Inflammatory macrophage treated with lipopolysaccharide for 1 hour (primary cell): Measurements from ENCODE around the gene INPP5K.
"Not testable (repeated sequence)": the region's sequence is repeated elsewhere in the genome, so short reads cannot be mapped to it uniquely, and the experiment has no call there.

Source experiments
- DNase-seq, 2 donors: peaks; one replicate each; pipeline ENCODE4 v3.0.0-alpha.2; 2020 to 2022

Gene INPP5K

GRCh38 chr17:1516388-1517161 lies at the start of gene INPP5K:
INPP5K (minus strand) TSS chr17:1516612; CDS start chr17:1516499, 113 bp downstream.
- DNase-seq: peak; percentile 98

DNA sequence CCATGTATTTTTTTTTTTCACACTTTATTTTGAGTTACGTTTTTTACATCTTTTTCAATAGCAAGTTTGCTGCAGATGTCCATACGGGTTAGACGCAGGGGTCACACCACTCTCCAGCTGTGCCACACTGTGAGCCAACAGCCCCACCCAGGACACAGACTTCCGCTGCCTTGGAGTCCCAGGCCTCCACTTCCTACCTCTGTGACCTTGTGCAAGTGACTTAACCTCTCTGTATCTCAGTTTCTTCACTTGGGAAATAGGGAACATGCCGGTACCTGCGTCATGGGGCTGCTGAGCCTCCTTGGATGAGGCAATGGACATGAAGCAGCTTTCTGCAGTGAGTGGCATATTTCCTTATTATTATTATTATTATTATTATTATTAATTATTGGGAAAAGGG lies 49.5 kb upstream of the INPP5K start:
- peak in 1 of 2 donors; percentile 63 for DNase-seq

DNA sequence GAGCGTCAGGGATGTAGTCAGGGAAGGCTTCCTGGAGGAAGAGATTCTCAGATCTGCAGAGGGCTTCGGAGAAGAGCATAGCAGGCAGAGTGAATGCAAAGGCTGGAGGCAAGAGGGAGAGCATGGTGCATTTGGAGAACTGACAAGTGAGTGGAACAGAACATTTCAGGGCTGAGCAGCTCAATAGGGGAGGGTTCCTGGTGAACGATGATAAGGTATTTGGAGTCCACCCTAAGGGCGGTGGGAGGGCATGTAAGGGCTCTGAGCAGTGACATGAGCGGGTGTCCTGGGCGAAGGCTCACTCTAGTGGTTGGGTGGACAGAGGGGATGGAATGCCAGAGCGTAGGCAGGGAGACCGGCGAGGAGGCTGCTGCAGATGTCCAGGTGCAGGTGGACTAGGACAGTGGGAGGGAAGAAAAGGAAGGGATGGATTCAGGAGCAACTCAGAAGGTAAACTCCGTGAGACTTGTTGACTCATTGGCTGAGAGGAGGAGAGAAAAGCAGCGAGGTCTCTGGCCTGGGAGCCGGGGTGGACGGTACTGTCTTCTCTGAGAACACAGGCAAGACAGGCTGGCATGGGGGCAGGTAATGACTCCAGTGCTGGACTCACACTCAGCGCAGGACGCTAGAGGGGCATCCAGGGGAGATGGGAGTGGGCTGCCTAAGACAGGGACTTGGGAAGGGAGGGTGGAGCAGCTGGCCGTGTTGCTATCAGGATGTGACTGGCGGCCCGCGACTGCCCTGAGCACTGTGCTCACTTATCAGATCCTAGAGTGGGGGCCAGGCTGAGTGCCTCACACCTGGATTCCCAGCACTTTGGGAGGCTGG lies 47.6 kb upstream of the INPP5K start:
- no peak for DNase-seq

DNA sequence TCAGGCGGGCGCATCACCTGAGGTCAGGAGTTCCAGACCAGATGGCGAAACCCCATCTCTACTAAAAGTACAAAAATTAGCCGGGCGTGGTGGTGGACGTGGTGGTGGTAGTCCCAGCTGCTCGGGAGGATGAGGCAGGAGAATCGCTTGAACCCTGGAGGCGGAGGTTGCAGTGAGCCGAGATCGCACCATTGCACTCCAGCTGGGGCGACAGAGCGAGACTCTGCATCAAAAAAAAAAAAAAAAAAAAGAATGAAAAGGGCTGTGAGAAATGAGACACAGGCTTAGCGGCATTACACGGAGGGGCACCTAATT lies 47.0 kb upstream of the INPP5K start:
- DNase-seq: not testable (repeated sequence)

DNA sequence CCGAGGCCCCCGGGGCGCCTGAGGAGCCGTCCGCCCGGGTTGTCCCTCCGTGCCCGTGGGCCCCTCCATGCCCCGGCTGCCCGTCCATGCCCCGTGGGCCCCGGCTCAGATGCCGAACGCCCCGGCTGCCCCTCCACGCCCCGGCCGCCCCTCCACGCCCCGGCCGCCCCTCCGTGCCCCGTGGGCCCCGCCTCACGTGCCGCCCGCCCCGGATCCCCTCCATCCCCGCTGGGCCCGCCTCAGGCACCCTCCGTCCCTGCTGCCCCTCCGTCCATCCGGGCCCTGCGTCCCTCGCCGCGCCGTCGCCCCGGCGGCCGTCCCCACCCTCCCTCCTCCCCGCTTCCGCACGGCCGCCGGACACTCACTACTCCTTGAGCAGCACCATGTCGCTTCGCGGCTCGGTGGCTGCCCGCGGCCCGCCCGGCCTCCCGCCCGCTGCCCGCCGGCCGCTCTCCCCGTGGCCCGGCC lies 45.8 kb upstream of the INPP5K start:
- DNase-seq: no peak

- no peak for DNase-seq
Measured at GRCh38 chr17:1561420-1562175, 45.2 kb upstream of the INPP5K start.

DNA sequence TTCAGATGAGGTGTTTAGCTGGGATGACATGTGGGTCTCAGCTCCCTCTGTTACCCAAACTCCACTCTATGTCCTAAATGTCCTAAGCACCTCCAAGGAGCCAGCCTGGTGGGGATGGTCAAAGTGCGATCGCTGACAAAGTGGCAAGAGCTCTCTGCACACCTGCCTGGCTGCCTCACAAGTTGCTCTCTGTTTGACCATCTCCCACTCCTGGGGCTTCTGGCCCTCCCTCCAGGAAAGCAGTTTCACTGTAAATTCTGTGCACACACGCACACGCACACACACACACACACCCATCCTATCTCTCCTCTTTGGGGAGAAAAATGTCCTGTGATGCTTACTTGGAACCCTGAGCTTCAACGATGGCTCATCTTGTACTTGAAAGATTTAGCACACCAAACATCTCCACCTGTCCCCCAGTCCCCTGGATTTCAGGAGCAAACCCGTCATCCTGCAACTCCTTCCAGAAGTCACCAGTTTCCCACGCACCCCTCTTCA lies 44.5 kb upstream of the INPP5K start:
- DNase-seq: no peak

DNA sequence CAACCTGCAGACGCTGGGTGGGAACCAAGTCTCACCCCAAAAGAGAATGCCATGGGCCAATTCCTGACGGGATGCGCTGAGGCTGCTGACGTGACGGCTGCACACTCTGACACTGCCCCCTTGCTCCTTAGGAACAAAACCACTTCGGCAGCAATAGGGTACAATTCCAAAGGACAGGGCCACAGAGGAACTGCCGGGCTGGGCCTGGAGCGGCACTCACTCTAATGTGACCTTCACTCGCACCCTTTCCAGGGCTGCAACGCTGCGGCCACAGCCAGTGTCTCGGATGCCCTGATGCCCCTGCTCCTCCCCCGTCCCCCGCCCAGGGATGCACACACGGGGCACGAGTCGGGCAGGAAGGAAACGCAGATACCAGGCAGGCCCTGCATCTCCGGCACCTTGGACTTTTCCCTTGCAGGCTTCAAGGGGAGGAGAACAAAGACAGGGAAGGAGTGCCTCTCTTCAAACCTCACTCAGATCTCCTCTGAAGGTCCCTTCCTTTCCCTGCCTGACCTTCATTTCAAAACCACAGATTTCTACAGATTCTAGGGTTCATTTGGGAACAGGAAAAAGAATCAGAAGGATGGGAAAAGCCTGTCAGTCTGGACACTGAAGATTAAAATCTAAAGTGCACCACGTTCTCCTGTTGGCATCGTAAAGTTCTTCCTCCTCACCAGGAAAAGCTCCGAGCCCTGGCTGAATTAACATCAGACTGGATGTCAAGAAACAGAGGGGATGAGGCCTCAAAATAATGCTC lies 43.9 kb upstream of the INPP5K start:
- no peak for DNase-seq

DNA sequence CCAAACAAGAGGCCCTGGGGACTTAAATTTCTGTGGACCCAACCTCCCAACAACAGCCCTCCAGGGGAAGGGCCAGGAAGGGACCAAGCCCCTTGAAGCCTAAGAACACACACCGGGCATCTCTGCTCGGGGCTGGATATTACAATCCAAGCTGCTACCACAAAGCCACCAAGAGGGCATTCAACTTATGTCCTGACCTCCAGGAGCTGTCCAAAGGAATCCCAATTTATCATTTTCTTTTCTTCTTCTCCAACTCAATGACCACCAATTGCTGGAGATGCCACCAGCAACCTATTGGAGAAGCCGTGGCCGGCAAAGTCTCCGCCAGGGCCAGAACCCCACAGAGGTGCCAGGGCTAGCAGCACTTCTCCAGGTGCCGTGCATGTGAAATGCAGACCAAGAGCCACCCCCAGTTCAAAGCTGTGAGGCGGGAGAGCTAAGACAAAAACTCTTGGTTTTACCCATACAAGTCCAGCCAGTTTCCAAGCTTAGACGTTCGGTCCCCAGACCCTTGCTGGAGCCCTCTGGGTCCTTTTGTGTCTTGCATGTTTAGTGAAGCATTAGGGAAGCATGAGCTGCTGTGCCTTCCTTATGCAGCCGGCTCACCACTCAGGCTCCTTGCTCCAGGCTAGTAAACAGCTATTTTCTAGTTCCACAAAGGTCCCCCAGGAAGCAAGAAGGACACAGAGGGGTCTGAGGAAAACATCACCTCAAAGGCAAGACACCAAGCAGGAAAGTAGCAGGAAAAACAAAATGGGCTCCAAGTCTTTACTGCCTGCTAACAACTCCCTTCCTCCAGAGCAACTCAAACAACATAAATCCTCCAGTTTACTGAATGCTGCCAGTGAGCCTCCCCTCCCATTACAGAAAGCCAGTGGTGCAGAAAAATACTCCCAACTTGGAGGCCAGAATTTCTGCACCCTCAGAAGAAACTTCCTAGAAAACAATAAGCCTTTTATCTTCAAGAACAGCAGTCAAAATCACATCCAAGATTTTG lies 42.9 kb upstream of the INPP5K start:
- no peak for DNase-seq

GRCh38 chr17:1558401-1558800 lies 42.0 kb upstream of the INPP5K start:
- no peak for DNase-seq

DNA sequence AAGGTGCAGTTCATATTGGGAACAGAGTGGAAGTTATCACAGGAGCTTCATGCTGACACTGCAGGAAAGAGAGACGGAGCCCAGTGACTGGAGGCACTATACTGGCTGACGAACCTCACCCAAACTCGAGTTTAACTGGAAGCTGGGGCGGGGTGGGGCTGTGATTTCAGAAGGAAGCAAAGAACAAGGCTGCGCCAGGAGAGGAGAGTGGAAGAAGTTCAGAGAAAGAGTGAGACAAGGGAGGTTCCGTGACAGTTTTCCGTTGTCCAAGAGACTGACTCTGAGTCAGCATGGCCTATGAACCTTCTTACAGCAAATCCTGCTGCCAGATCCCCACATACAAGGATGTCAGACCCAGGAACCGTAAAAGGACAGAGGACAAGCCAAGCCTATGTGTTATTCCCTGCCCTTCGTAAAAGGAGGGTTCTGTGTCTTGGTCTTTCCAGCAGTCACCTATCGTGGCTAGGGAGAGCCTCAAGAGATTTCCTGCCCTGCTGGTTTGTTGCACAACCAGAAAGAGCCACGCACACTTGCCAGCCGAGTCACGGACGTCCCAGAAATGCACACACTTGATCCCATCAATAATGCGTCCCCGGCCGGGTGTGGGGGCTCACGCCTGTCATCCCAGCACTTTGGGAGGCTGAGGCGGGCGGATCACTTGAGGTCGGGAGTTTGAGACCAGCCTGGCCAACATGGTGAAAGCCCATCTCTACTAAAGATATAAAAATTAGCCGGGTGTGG lies 41.1 kb upstream of the INPP5K start:
- DNase-seq: no peak

DNA sequence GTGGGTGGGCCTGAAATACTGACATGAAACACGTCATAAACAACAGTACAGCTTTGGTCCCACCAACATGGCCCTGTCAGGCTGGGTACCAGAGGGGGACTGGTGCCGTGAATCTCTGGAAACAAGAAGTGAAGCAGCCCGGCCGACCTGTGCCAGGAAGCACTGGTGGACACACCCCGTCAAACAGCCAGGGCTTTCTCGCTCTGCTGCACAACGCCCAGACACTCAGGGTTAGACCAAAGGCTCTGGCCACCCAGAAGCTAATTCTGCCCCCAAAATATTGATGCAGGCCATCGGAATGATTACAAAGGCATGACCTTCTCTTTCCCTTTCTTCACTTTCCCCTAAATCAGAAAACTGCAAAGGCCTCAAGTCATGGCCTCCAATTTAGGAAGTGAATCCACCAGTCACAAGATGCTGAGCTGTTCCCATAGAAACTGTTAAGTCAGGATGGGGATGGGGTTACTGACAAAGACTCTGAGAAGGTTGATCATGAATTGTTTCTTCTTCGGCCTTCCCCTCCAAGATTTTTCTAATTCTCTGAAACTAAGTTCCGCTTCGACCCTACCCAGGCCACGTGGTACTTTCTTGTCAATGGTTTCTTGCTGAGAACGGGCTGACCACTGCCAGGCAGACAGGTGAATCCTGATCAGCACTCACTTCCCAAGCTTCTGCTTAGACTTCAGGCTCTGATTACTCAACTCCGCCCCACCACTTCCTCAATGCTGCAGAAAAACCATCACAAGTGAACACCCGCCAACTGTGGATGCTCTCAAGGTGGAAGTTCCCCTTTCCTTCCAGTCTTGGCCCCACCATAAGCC lies 39.4 kb upstream of the INPP5K start:
- DNase-seq: peak; percentile 80 to 87

- DNase-seq: no peak
Measured at GRCh38 chr17:1554751-1555540, 38.5 kb upstream of the INPP5K start.

GRCh38 chr17:1553354-1554266 lies 37.2 kb upstream of the INPP5K start:
- no peak for DNase-seq

GRCh38 chr17:1552932-1553331 lies 36.5 kb upstream of the INPP5K start:
- no peak for DNase-seq

DNA sequence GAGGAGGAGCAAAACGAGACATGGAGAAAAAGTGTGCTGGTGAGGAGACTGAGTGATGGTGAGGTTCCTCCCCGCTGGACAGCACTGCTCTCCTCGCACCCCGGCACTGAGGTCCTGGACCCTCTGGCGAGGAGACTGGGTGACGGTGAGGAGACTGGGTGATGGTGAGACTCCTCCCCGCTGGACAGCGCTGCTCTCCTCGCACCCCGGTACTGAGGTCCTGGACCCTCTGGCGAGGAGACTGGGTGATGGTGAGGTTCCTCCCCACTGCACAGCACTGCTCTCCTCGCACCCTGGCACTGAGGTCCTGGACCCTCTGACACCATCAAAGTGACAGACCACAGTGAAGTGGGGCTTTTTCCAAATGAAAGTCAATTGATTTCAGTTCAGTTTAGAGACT lies 35.3 kb upstream of the INPP5K start:
- DNase-seq: no peak

GRCh38 chr17:1548032-1548431 lies 31.6 kb upstream of the INPP5K start:
- DNase-seq: no peak
